ENCODE data around the gene SPATC1L. TPM values are rescaled to one million over a fixed set of nuclear protein-coding genes. Genes with fewer than 3 reads are reported as not detected.
"Not testable (repeated sequence)": the region's sequence is repeated elsewhere in the genome, so short reads cannot be mapped to it uniquely, and the experiment has no call there.

The SPATC1L gene
- total RNA-seq, 1 donor from 2014 or later: 6.1 TPM

DNA sequence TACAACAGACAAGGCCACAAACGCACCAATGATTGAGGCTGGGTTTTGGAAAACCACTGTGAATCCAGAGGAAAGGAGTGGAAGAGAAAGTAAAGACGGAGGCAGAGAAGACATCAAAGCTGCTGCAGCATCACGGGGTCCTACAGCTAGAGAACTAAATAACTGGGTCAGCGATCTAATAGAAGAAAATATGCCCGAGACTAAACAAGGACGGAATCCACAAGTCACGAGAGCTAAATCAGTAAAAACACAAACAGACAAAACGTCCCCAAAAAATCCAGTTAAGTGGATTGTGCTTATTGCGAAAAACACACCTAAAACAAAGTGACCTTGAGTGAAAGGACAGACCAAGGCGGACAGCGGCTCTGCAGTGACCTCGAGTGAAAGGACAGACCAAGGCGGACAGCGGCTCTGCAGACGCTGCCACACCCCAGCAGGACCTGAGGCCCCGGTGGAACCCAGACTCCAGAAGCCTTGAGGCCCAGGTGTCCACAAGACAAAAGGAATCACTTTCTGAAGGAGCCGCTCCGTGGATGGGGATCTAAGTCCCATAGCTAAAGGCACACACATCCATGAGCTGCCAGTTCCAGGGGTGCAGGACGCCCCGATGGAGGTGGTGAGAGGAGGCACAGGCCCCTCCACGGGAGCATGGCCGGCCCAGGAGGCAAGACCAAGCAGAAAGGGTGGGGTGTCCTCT is 34.9 kb downstream of the SPATC1L start:
- DNase-seq: no peak

- no peak for DNase-seq
These were observed 36.2 kb downstream of the SPATC1L start for GRCh38 chr21:46148106-46148505.

DNA sequence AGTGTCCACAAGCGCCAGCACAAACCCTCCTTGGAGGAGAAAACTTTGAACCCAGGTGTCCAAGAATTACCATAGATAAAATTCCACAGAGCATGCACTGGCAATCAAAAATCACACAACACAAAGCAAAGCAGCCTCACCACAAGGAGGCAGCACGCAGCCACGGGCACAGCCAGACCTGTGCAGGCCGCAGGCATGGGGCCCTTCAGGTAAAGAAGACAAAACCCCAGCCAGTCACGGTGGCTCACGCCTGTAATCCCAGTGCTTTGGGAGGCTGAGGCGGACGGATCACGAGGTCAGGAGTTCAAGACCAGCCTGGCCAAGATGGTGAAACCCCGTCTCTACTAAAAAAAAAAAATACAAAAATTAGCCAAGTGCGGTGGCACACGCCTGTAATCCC is 36.8 kb downstream of the SPATC1L start:
- peak; percentile 80 for DNase-seq

GRCh38 chr21:46146856-46147255 is 37.4 kb downstream of the SPATC1L start:
- DNase-seq: no peak

DNA sequence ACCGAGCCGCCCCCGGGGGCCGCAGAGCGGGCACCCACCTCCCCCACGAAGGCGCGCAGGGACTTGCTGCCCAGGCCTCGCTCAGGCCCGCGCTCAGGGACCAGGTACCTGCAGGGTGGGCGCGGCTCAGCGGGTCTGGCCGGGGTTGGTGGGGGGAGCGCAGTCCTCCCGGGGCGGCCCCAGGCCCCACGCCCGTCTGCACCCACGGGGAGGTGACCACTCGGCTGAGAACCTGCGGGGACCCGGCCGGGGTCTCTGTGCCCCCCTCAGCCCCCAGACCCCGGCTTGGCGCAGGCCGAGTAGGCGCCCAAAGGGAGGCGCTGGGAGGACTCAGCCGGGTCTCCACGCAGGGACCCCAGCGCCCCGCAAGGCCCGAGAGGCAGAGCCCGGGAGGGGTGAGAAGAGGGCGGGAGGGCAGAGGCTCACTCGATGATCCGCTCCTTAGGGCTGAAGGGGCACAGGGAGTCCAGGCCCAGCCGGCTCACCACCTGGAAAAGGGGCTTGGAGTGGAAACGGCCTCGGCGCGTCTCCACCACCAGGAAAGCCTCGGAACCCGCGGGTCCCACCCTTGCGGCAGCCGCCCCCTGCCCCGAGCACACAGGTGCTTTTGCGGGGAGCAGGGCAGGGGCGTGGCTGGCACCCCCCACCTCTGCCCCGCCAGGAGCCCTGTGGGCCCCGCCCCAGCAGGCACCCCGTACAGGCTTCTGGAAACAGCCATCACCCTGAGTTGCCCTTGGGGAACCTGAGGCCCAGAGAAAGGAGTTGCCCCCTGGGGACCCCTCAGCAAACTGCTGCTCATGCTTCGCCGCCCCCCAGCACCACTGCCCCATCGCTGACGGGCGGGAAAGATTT is 38.2 kb downstream of the SPATC1L start:
- DNase-seq: no peak

DNA sequence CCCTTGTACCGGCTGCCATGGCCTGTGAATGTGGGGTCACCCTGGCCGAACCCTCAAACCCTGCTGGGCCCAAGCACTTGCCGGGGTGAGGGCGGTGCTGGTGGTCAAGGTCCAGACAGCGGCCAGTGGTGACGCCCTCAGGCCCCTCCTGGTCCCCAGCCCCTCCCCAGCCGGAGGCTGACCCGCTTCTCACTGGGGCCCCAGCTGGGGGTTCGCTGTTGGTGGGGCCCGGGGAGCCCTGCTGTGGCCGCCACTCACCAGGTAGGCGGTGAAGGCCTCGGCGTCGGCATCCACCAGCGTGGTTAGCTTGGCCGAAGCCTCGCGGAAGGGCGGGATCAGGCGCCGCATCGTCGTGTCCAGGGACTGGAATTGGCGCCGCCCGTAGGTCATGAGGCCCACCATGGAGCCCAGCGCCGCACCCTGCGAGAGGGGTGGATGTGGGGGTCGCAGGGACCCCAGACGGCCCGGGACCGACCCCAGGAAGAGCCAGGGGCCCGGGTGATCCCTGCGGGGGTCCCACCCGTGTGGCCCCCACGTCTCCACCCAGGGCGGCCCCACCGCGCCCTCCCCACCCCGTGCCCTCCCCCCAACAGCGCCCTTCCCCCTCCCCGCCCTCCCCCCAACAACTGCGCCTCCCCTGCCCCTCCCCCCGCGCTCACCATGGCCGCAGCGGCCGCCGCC is 39.0 kb downstream of the SPATC1L start:
- DNase-seq: no peak

GRCh38 chr21:46144464-46145070 is 39.7 kb downstream of the SPATC1L start:
- DNase-seq: no peak

GRCh38 chr21:46142582-46143473 is 41.4 kb downstream of the SPATC1L start:
- no peak for DNase-seq

GRCh38 chr21:46141767-46142581 is 42.3 kb downstream of the SPATC1L start:
- DNase-seq: no peak

DNA sequence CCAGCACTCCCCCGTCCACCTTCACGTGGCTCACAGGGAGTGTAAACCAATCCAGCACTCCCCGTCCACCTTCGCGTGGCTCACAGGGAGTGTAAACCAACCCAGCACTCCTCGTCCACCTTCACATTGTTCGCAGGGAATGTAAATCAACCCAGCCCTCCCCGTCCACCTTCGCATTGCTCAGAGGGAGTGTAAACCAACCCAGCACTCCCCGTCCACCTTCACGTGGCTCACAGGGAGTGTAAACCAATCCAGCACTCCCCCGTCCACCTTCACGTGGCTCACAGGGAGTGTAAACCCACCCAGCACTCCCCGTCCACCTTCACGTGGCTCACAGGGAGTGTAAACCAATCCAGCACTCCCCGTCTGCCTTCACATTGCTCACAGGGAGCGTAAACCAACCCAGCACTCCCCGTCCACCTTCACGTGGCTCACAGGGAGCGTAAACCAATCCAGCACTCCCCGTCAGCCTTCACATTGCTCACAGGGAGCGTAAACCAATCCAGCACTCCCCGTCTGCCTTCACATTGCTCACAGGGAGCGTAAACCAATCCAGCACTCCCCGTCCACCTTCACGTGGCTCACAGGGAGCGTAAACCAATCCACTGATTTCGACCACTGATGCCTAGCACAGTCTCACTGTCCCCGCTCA is 43.8 kb downstream of the SPATC1L start:
- not testable (repeated sequence) for DNase-seq

GRCh38 chr21:46139686-46140085 is 44.6 kb downstream of the SPATC1L start:
- DNase-seq: no peak

DNA sequence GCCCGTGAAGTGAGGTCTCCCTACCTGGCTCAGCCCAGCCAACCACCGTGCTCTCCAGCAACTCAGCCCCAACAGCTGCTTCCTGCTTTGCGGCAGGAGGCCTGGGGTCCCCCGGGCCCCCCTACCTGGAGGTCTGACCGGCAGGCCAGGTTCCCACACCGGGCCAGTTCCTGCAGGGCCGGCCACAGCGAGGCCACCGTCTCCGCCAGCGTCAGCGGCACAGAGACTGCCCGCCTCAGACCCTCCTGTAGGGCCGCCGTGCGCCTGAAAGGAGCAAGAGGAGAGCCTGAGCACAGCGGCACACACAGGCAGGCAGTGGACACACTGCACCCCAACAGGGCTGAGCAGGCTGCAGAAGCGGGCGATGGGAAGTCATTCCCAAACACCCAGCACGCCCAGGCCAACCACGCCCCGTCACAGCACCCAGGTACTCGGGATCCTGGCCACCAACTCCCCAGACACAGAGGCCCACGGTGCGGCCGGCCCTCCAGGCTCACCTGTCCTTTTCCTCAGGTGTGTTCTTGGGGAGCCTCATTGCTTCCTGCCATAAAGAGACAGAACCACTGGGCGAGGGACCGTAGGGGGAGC is 45.8 kb downstream of the SPATC1L start:
- no peak for DNase-seq

GRCh38 chr21:46137908-46138307 is 46.4 kb downstream of the SPATC1L start:
- no peak for DNase-seq

DNA sequence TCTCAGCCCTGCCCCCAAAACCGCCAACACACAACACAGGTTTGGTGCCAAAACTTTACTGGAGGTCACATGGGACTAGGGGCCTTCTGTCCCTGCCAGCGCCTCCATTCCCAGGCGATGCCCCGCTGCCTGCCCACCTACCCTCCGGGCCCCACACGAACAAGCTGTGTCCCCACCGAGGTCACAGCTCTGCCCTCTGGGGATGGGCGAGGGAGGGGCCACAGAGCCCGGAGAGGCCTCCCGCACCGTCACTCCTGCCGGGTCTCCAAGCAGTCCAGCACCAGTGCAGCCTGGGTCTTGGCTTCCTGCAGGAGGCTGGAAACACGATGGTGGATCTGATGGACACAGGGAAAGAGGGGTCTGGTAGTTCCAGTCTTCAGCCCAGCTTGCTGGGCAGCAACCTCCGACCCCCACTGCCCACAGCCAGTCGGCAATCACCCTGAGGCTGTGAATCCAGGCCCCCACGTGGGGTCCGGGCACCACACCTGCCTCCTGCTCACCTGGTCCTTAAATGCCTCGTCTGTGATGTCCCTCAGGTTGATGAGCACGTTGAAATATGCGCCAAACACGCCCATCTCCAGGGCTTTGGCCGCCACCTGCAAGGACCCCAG is 47.4 kb downstream of the SPATC1L start:
- no peak for DNase-seq

GRCh38 chr21:46135782-46136395 is 48.4 kb downstream of the SPATC1L start:
- DNase-seq: no peak

DNA sequence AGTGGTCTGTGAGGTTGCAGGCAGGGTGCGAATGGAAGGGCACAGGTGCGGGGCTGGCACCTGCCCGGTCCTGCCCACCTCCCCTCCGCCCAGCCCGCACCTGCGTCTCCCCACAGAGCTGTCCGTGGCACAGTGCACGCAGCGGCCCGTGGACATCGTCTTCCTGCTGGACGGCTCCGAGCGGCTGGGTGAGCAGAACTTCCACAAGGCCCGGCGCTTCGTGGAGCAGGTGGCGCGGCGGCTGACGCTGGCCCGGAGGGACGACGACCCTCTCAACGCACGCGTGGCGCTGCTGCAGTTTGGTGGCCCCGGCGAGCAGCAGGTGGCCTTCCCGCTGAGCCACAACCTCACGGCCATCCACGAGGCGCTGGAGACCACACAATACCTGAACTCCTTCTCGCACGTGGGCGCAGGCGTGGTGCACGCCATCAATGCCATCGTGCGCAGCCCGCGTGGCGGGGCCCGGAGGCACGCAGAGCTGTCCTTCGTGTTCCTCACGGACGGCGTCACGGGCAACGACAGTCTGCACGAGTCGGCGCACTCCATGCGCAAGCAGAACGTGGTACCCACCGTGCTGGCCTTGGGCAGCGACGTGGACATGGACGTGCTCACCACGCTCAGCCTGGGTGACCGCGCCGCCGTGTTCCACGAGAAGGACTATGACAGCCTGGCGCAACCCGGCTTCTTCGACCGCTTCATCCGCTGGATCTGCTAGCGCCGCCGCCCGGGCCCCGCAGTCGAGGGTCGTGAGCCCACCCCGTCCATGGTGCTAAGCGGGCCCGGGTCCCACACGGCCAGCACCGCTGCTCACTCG is 52.2 kb downstream of the SPATC1L start:
- DNase-seq: no peak

- no peak for DNase-seq
These were observed 52.7 kb downstream of the SPATC1L start for GRCh38 chr21:46131588-46131837.

DNA sequence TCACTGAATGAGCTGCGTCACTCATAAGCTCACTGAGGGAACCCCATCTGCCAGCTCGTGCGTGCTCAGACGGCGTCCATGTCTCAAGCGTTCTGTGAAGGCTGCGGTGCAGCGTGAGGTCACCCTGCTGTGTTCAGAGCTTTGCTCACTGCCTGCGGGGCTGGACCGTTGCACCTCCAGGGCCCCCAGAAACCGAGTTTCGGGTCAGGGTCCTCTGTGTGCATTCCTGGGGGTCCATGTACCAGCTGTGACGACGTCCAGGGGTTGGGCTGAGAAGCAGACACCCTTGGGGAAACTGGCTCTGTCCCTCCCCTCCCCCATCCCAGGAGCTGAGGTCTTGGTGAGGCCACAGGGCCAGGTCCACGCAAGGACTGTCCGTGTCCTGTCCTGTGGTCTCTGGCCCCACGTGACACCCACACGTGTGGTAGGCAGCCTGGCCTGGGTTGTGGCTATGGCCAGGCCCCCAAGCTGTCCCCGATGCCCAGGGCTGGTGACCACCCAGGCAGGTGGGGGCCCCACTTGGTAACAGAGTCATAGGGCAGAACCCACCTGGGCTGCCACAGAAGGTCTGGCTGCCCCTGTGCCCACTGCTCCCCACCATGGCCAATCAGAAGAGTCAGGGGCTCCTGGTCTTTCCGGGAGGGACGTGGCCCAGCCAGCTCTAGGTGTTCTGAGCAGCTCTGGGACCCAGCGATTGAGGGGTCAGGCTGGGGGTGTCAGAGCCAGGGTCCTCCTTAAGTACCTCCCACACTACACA is 53.2 kb downstream of the SPATC1L start:
- DNase-seq: no peak

All from dermis blood vessel endothelial cell (primary cell).